Epithelial cell of proximal tubule (primary cell): ENCODE measurements around the gene RUNDC3A. TPM values are rescaled to one million over a fixed set of nuclear protein-coding genes. Genes with fewer than 3 reads are reported as not detected.
A peak's percentile ranks its signal among the peaks of the same experiment; 100 is the strongest.

ENCODE experiments used
- DNase-seq: peaks from one replicate; pipeline ENCODE4 v3.0.0-alpha.2; 2011; ENCODE audit warnings: low read depth
- H3K4me3 ChIP-seq: 2 replicates; pipeline ENCODE4 v1.5.1; 2011; ENCODE audit warnings: low read depth, mild to moderate bottlenecking, low read length
- total RNA-seq: library from RNA; depleted of rRNA; stranded (reverse); fragments of >200 nt; gene quantifications from 2 replicates; pipeline ENCODE4 v1.2.3, GENCODE V29; 2015
- TF ChIP-seq, protein P1 (sequence below): conservative IDR thresholded peaks from 2 replicates; pipeline ENCODE4 v1.5.1; 2012; ENCODE audit warnings: low read depth, mild to moderate bottlenecking, low read length

RUNDC3A gene
- total RNA-seq, 1 donor from 2014 or later: 2.2 TPM

DNA sequence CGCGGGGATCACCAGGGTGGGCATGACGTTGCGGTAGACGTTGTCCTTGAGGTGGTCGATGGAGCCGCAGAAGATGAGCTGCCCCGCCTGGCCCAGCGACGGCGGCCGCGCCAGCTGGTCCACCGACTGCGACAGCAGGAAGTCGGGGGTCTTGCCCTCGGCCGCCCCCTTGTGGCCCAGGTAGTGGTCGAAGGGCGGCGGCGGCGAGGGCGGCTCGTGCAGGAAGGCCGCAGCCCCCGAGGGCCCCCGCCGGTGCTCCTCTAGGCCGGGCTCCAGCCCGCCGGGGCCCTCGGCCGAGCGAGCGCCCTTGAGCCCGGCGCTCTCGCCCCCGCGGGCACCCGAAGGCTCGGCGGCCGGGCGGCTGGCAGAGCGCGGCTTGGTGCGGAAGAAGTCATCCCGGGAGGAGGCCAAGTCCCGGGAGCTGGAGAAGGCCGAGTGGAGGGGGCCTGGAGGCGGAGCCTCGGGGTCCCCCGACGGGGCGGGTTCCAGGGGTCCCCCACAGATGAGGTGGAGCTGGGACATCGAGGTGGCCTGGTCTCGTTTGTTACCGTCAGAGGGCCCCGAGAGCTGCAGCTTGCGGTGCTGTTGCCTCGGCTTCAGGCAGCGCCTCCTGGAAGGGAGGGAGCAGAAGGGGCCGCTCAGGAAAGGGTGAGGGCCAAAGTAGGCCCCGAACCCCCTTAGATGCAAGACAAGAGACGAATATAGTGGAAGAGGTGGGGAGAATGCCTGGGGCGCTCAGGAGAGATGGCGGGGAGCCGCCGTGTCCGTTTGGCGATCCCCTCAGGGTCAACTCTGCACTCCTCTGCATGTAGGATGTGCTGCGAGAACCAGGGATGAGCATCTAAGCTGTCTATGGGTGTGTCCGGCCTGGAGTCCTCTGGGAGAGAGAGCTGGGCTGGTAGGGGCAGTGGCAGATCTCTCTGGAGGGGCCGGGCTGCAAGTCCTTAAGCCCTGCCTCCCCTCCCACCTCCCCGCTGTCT is 46.5 kb downstream of the RUNDC3A start:
- DNase-seq: no peak
- no peak overlapping the region for H3K4me3 ChIP-seq
- TF ChIP-seq, protein P1, sequence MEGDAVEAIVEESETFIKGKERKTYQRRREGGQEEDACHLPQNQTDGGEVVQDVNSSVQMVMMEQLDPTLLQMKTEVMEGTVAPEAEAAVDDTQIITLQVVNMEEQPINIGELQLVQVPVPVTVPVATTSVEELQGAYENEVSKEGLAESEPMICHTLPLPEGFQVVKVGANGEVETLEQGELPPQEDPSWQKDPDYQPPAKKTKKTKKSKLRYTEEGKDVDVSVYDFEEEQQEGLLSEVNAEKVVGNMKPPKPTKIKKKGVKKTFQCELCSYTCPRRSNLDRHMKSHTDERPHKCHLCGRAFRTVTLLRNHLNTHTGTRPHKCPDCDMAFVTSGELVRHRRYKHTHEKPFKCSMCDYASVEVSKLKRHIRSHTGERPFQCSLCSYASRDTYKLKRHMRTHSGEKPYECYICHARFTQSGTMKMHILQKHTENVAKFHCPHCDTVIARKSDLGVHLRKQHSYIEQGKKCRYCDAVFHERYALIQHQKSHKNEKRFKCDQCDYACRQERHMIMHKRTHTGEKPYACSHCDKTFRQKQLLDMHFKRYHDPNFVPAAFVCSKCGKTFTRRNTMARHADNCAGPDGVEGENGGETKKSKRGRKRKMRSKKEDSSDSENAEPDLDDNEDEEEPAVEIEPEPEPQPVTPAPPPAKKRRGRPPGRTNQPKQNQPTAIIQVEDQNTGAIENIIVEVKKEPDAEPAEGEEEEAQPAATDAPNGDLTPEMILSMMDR: peak; percentile 28

DNA sequence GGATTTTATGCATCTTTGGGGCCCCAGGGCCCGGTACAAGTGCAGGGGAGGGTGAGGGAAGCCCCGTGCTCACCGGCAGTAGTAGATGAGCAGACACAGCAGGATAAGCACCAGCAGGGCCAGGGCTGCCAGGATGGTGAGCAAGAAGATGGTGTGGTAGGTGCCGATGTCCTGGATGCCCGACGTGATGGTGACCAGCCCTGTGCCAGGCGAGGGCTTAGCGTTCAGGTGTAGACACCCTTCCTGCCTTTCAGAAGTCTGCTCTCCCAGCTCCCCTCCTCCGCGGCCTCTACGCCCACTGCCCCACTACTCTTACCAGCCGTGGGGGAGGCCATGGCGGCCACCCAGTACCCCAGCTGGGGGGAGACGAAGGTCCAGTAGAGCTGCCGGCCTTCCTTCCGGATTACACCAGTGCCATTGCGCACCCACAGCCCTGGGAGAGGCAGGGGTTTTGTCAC is 47.3 kb downstream of the RUNDC3A start:
- TF ChIP-seq, protein P1: no peak
- H3K4me3 ChIP-seq: no peak overlapping the region
- no peak for DNase-seq

DNA sequence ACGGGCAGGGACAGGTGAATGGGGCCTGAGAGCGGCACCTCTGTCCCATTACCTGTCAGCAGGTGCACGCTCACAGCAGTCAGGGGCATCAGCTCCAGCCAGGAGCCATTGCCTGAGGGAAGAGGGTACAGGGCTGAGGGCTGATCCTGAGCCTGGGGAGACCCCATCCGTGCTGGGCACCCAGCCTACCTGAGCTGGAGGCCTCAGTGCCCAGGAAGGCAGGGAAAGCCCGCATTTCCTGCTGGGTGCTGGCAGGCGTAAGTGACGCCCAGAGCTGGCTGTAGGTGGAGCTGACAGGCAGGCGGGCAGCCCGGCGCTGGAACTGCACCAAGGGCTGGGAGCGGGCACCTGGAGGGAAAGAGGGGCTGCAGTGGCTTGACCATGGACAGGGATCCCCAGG is 47.8 kb downstream of the RUNDC3A start:
- H3K4me3 ChIP-seq: no peak overlapping the region
- TF ChIP-seq, protein P1: no peak
- DNase-seq: no peak

DNA sequence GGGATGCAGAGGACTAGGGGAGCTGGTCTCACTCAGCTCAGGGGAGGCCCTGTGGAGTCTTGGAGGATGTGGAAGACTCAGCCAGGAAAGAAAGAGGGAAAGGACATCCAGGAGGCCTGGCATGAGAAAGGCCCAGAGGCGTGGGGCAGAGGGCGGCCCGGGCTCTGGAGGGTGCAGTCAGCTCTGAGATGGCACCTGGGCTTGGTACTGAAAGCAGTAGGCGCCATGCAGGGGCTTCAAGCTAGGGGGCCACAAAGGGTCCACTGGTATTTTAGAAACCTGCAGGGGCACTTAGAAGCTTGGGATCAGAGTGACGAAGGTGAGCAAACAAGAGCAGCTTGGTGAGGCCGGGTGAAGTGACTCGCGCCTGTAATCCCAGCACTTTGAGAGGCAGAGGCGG is 49.7 kb downstream of the RUNDC3A start:
- DNase-seq: no peak
- TF ChIP-seq, protein P1: no peak

DNA sequence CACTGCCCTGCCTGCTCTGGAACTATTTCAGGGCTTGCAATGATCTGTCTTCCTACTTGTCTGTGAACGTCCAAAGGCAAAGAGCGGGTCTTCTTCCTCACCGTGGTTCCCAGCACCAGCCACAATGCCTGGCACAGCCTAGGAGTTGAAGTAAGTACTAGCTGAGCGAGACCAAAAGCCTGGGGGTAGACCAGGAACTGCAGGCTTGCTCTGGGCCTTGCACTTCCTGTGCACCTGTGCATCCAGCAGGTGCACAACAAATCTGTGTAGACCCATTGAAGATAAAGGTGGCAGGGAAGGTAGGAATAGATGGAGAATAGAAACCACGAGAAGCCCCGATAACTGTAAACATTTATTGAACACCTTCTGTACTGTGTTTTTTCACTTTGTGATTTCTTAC is 50.6 kb downstream of the RUNDC3A start:
- DNase-seq: no peak
- H3K4me3 ChIP-seq: no peak overlapping the region
- TF ChIP-seq, protein P1: no peak

More for the DNA sequence above, 49.7 kb downstream of the RUNDC3A start:
- H3K4me3 ChIP-seq: no peak overlapping the region

DNA sequence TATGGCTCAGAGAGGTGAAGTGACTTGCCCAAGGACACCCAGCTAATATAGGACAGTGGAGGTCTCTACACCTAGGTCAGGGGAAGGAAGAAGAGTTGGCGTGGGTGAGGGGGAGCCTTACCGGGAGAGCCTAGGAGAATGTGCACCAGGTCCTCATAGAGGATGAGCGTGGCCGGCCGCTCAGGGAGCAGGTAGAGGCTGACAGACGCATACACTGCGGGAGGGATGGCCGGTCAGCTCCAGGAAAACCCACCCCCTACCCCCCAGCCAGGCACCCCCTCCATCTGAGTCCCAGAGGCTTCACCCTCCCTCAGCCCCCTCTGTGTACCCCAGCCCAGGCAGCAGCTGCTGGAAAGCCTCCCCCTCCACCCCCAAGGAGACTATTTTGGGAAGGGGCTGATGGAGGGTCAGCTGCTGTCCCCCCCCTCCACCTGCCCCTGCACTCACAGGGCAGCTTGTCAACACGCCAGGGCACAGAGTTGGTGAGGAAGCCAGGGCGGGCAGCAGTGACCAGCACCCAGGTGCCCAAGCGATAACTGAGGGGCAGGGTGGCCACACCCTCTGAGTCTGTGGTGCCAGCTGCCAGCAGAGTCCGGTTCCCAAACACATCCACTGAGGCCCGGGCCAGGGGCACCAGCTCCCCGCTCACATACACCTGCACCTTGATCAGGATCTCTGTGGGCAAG is 51.2 kb downstream of the RUNDC3A start:
- no peak overlapping the region for H3K4me3 ChIP-seq
- TF ChIP-seq, protein P1: no peak
- no peak for DNase-seq
